IMR-90 (cell line): Measurements from ENCODE around the gene PALM2AKAP2. TPM values are rescaled to one million over a fixed set of nuclear protein-coding genes. Genes with fewer than 3 reads are reported as not detected.

Experiments used
- ATAC-seq: fragments of 200-7000 bp; cut with Tn5 transposase; 2 replicates; pipeline ENCODE4 v1.9.1; 2020; ENCODE audit warnings: low read depth, mild to moderate bottlenecking, moderate library complexity
- BruUV-seq: library from RNA; stranded (reverse); fragments of 400-500 nt; replicated peaks from 2 replicates; lab custom pipeline; 2021; lab: Mats Ljungman, UMichigan
- CTCF ChIA-PET: fragments of 300-600 bp; formaldehyde crosslinking; extraction: SDS; loops from one replicate; lab custom pipeline; 2021; ENCODE audit warnings: antibody characterized with exemption; lab: Yijun Ruan, JAX
- POLR2A ChIA-PET: fragments of 300-600 bp; sonication (Branson Sonifier 250); formaldehyde crosslinking; loops from one replicate; lab custom pipeline; 2022; ENCODE audit warnings: antibody characterized with exemption; ENCODE audit not compliant: unreplicated experiment; lab: Charles Lee
- DNase-seq: peaks from one replicate; pipeline ENCODE4 v3.0.0; 2013
- H2AFZ ChIP-seq: replicated peaks from 2 replicates; pipeline ENCODE3; 2013; ENCODE audit warnings: low read length, mild to moderate bottlenecking; ENCODE audit not compliant: poor library complexity
- H2AK5ac ChIP-seq: 2 replicates; pipeline ENCODE4 v1.6.1; 2013; ENCODE audit warnings: low read depth, low read length, inconsistent platforms
- H2AK9ac ChIP-seq: replicated peaks from 2 replicates; pipeline ENCODE3; 2013; ENCODE audit warnings: mild to moderate bottlenecking, low read depth, low read length, moderate library complexity; ENCODE audit not compliant: poor library complexity
- H2BK120ac ChIP-seq: 2 replicates; pipeline ENCODE4 v1.6.1; 2013; ENCODE audit warnings: low read depth, low read length, inconsistent platforms
- H2BK15ac ChIP-seq: 3 replicates; pipeline ENCODE4 v1.6.1; 2013; ENCODE audit warnings: low read depth, low read length, inconsistent platforms
- H2BK20ac ChIP-seq: 2 replicates; pipeline ENCODE4 v1.6.1; 2013; ENCODE audit warnings: low read depth, mild to moderate bottlenecking, inconsistent platforms, low read length, moderate library complexity
- H2BK5ac ChIP-seq: 2 replicates; pipeline ENCODE4 v1.6.1; 2013; ENCODE audit warnings: mild to moderate bottlenecking, low read depth, low read length, inconsistent platforms; ENCODE audit not compliant: poor library complexity, severe bottlenecking
- H3K14ac ChIP-seq: replicated peaks from 2 replicates; pipeline ENCODE4 v1.6.1; 2013; ENCODE audit warnings: low read depth, low read length, inconsistent platforms
- H3K18ac ChIP-seq: 2 replicates; pipeline ENCODE4 v1.6.1; 2013; ENCODE audit warnings: low read depth, low read length, control low read depth
- H3K23ac ChIP-seq: 2 replicates; pipeline ENCODE4 v1.6.1; 2013; ENCODE audit warnings: low read depth, low read length, inconsistent platforms
- H3K27ac ChIP-seq: 2 replicates; pipeline ENCODE4 v1.5.1; 2013; ENCODE audit warnings: mild to moderate bottlenecking, control low read depth, low read length; ENCODE audit not compliant: insufficient read depth
- H3K27me3 ChIP-seq: 2 replicates; pipeline ENCODE4 v1.6.1; 2013; ENCODE audit warnings: low read length; ENCODE audit not compliant: control insufficient read depth, insufficient read depth
- H3K36me3 ChIP-seq: 2 replicates; pipeline ENCODE4 v1.6.1; 2013; ENCODE audit warnings: low read length, mixed read lengths; ENCODE audit not compliant: control insufficient read depth, insufficient read depth
- H3K4ac ChIP-seq: 2 replicates; pipeline ENCODE4 v1.6.1; 2013; ENCODE audit warnings: low read depth, low read length, inconsistent platforms
- H3K4me1 ChIP-seq: 2 replicates; pipeline ENCODE4 v1.6.1; 2013; ENCODE audit warnings: low read length, mixed read lengths; ENCODE audit not compliant: control insufficient read depth, insufficient read depth
- H3K4me2 ChIP-seq: 2 replicates; pipeline ENCODE4 v1.6.1; 2013; ENCODE audit warnings: low read depth, mild to moderate bottlenecking, control low read depth, low read length, moderate library complexity
- H3K4me3 ChIP-seq: 2 replicates; pipeline ENCODE4 v1.5.1; 2013; ENCODE audit warnings: low read depth, mild to moderate bottlenecking, control low read depth, low read length, moderate library complexity; ENCODE audit not compliant: insufficient read depth
- H3K56ac ChIP-seq: 2 replicates; pipeline ENCODE4 v1.6.1; 2013; ENCODE audit warnings: low read length, inconsistent platforms; ENCODE audit not compliant: insufficient read depth; ENCODE audit errors: extremely low read depth
- H3K79me1 ChIP-seq, 2 experiments: 2 replicates each; pipeline ENCODE4 v1.6.1; 2013; ENCODE audit warnings: low read length in 2 of 2, inconsistent platforms in 1 of 2, low read depth in 1 of 2
- H3K9ac ChIP-seq: 2 replicates; pipeline ENCODE4 v1.6.1; 2013; ENCODE audit warnings: low read depth, low read length, control low read depth
- H3K9me1 ChIP-seq: 2 replicates; pipeline ENCODE4 v1.6.1; 2013; ENCODE audit warnings: low read length, inconsistent platforms; ENCODE audit not compliant: insufficient read depth
- H3K9me3 ChIP-seq: 2 replicates; pipeline ENCODE4 v1.6.1; 2013; ENCODE audit warnings: low read length; ENCODE audit not compliant: control insufficient read depth, insufficient read depth
- H4K20me1 ChIP-seq: 2 replicates; pipeline ENCODE4 v1.6.1; 2013; ENCODE audit warnings: low read length, inconsistent platforms; ENCODE audit not compliant: insufficient read depth
- H4K5ac ChIP-seq: 2 replicates; pipeline ENCODE4 v1.6.1; 2013; ENCODE audit warnings: mild to moderate bottlenecking, low read depth, low read length, control low read depth
- H4K8ac ChIP-seq, 2 experiments: 2 replicates each; pipeline ENCODE4 v1.6.1; 2013; ENCODE audit warnings: low read depth in 2 of 2, low read length in 2 of 2, control low read depth in 1 of 2, inconsistent platforms in 1 of 2
- H4K91ac ChIP-seq: 2 replicates; pipeline ENCODE4 v1.6.1; 2013; ENCODE audit warnings: low read depth, low read length, inconsistent platforms; ENCODE audit not compliant: insufficient read depth
- BHLHE40 ChIP-seq: fragments of 150-350 bp; IDR thresholded peaks from 2 replicates; pipeline ENCODE4 v1.6.1; 2016; ENCODE audit warnings: mild to moderate bottlenecking, low read depth, low read length
- CEBPB ChIP-seq: IDR thresholded peaks from 2 replicates; pipeline ENCODE4 v1.6.1; 2012; ENCODE audit warnings: low read depth, low read length, improper control_type of control experiment
- ELK1 ChIP-seq: fragments of 150-350 bp; IDR thresholded peaks from 2 replicates; pipeline ENCODE4 v1.6.1; 2016; ENCODE audit warnings: low read depth, mild to moderate bottlenecking, low read length, moderate library complexity, borderline replicate concordance
- FOS ChIP-seq: fragments of 150-350 bp; IDR thresholded peaks from 2 replicates; pipeline ENCODE4 v1.6.1; 2016; ENCODE audit warnings: low read depth, low read length
- MAFK ChIP-seq: IDR thresholded peaks from 2 replicates; pipeline ENCODE4 v1.6.1; 2012; ENCODE audit warnings: low read depth, low read length, improper control_type of control experiment
- MAZ ChIP-seq: IDR thresholded peaks from 2 replicates; pipeline ENCODE4 v1.6.1; 2012; ENCODE audit warnings: low read depth, mild to moderate bottlenecking, low read length, improper control_type of control experiment, moderate library complexity, borderline replicate concordance
- MXI1 ChIP-seq: IDR thresholded peaks from 2 replicates; pipeline ENCODE4 v1.6.1; 2012; ENCODE audit warnings: low read depth, mild to moderate bottlenecking, low read length, moderate library complexity, borderline replicate concordance
- NFE2L2 ChIP-seq: fragments of 150-350 bp; IDR thresholded peaks from 2 replicates; pipeline ENCODE4 v1.6.1; 2016; ENCODE audit warnings: low read depth, mild to moderate bottlenecking, low read length
- RCOR1 ChIP-seq: IDR thresholded peaks from 2 replicates; pipeline ENCODE4 v1.6.1; 2012; ENCODE audit warnings: mild to moderate bottlenecking, low read length, improper control_type of control experiment; ENCODE audit not compliant: insufficient replicate concordance
- RFX5 ChIP-seq: IDR thresholded peaks from 2 replicates; pipeline ENCODE4 v1.8.0; 2012; ENCODE audit warnings: low read depth, mild to moderate bottlenecking, low read length, moderate library complexity
- SMC3 ChIP-seq: fragments of 150-350 bp; IDR thresholded peaks from 2 replicates; pipeline ENCODE4 v1.6.1; 2016; ENCODE audit warnings: low read depth, mild to moderate bottlenecking, antibody characterized with exemption, low read length, moderate library complexity
- WGBS, 2 experiments: methylation state at CpG; one replicate each; pipeline versions ENCODE4 v1.1.5 to v1.1.7; 2013; ENCODE audit warnings: missing lambda C conversion rate in 2 of 2; ENCODE audit not compliant: insufficient read length in 1 of 2; ENCODE audit errors: extremely low coverage in 2 of 2; 5-methylcytosine and 5-hydroxymethylcytosine counted together
- dilution Hi-C: fragments of 300-500 bp; cut with HindIII; formaldehyde crosslinking; loops from one replicate; pipeline ENCODE4 v1.14.3; 2018; ENCODE audit warnings: low sequenced_read_pairs; ENCODE audit not compliant: unreplicated experiment
- in situ Hi-C: fragments of 300-500 bp; cut with MboI; formaldehyde crosslinking; loops from 3 replicates; pipeline ENCODE4 v1.14.3; 2019; ENCODE audit warnings: low sequenced_read_pairs, inconsistent platforms, mixed read lengths
- intact Hi-C: fragments of 100-400 bp; cut with micrococcal nuclease; formaldehyde crosslinking; loops from 2 replicates; pipeline ENCODE4 v1.10.0; 2022
- polyA plus RNA-seq, 3 experiments: library from polyadenylated mRNA; depleted of rRNA; stranded (reverse); fragments of >200 nt; gene quantifications; 2 replicates each; pipeline ENCODE4 v1.2.3, GENCODE V29; 2012; ENCODE audit warnings: low replicate concordance in 1 of 3
- total RNA-seq: library from RNA; depleted of rRNA; stranded (reverse); fragments of >200 nt; gene quantifications from 2 replicates; pipeline ENCODE4 v1.2.3, GENCODE V29; 2012
- TF ChIP-seq, protein P1 (sequence below): fragments of 150-350 bp; IDR thresholded peaks from 2 replicates; pipeline ENCODE4 v1.6.1; 2017; ENCODE audit warnings: mild to moderate bottlenecking, antibody characterized with exemption, low read length, low read depth

Gene PALM2AKAP2
- total and polyA plus RNA-seq, 2 of the 4 experiments (the other 2 are of a cell fraction): 3.2 to 14.2 TPM

DNA sequence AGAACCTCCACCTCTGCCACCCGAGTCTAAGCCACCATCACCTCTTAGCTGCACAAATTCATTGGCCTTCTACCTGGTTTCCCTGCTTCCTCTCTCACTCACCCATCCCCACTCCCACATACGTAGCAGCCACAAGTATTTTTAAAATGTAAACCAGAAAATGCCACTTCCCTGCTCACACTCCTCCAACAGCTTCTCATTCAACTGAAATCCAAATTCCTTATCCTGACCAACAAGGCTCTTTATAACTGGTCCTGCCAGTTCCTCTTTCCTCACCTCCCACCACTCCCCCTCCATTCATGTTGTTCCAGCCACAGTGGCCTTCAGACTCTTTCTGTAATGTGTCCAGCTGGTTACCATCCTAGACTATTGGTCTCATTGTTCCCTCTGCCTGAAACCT is 25.0 kb upstream of the PALM2AKAP2 start:
- DNase-seq: peak; percentile 68
- BruUV-seq: no TSS peak
- H2AFZ ChIP-seq: peak overlapping the region; percentile 74
- peak; percentile 76 for ATAC-seq
- peak overlapping the region; percentile 74 for H2BK5ac ChIP-seq
- H3K79me1 ChIP-seq: no peaks in the 10 kb centered on the region
- H2AK9ac ChIP-seq: peak overlapping the region; percentile 39
- peak overlapping the region; percentile 88 for H4K91ac ChIP-seq
- H3K4ac ChIP-seq: peak overlapping the region; percentile 89
- 0% methylated on average over 1 of the region's 2 CpGs; no CpG with 5 or more reads in 1 of the 2 experiments for WGBS, 2 experiments
- no peak overlapping the region; the same call in 1 of the 2 replicates for H3K9ac ChIP-seq
- intact Hi-C loops (no loop called here), dilution Hi-C loops (no loop called here), in situ Hi-C loops (no loop called here)
- H3K9me3 ChIP-seq: no peaks in the 10 kb centered on the region
- ChIA-PET POLR2A (no interaction called here), CTCF (no interaction called here)
- TF ChIP-seq FOS: no peak
- no peak for TF ChIP-seq MXI1
- TF ChIP-seq RFX5: no peak
- TF ChIP-seq BHLHE40: no peak
- no peak for TF ChIP-seq ELK1
- no peak for TF ChIP-seq MAFK
- no peak for TF ChIP-seq NFE2L2
- no peak for TF ChIP-seq MAZ
- TF ChIP-seq RCOR1: no peak
- TF ChIP-seq CEBPB: no peak
- TF ChIP-seq, protein P1, sequence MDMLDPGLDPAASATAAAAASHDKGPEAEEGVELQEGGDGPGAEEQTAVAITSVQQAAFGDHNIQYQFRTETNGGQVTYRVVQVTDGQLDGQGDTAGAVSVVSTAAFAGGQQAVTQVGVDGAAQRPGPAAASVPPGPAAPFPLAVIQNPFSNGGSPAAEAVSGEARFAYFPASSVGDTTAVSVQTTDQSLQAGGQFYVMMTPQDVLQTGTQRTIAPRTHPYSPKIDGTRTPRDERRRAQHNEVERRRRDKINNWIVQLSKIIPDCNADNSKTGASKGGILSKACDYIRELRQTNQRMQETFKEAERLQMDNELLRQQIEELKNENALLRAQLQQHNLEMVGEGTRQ: no peak
- no peak for TF ChIP-seq SMC3
- H4K20me1 ChIP-seq: no peaks in the 10 kb centered on the region
- peak overlapping the region; percentile 91 for H2BK20ac ChIP-seq
- peak overlapping the region; percentile 93 for H2BK120ac ChIP-seq
- peak overlapping the region; percentile 65; the same call in 1 of the 2 replicates for H3K23ac ChIP-seq
- H2AK5ac ChIP-seq: peak overlapping the region; percentile 87
- peak overlapping the region; percentile 1 to 89; a peak in 2 of 4 replicates for H4K8ac ChIP-seq
- H4K5ac ChIP-seq: peak overlapping the region; percentile 40; the same call in 1 of the 2 replicates
- H3K4me2 ChIP-seq: peak overlapping the region; percentile 32
- peak overlapping the region; percentile 91; the same call in 2 of the 3 replicates for H2BK15ac ChIP-seq
- peaks cover 11% of the 10 kb centered on the region for H3K4me1 ChIP-seq
- H3K18ac ChIP-seq: peak overlapping the region; percentile 55; the same call in 1 of the 2 replicates
- peaks cover 10% of the 10 kb centered on the region for H3K9me1 ChIP-seq
- no peak overlapping the region for H3K4me3 ChIP-seq
- H3K56ac ChIP-seq: peak overlapping the region; percentile 37; the same call in 1 of the 2 replicates
- H3K36me3 ChIP-seq: no peaks in the 10 kb centered on the region
- H3K27me3 ChIP-seq: no peaks in the 10 kb centered on the region
- H3K14ac ChIP-seq: peak overlapping the region; percentile 88
- H3K27ac ChIP-seq: peak overlapping the region; percentile 21; the same call in 1 of the 2 replicates
